Cardiac muscle cell (in vitro differentiated cells and primary cell): Measurements from ENCODE around the gene ARHGEF17. TPM values are rescaled to one million over a fixed set of nuclear protein-coding genes. Genes with fewer than 3 reads are reported as not detected.

Source experiments
- DNase-seq, 2 donors: peaks; one replicate each; pipeline versions ENCODE4 v3.0.0 to v3.0.0-alpha.2; 2010 to 2017; ENCODE audit warnings: low read depth in 1 of 2, low spot score in 1 of 2
- H3K27ac ChIP-seq: fragments of 200-600 bp; sonication (generic); 2 replicates; pipeline ENCODE4 v1.5.1; 2016
- H3K27me3 ChIP-seq: fragments of 200-600 bp; sonication (generic); 2 replicates; pipeline ENCODE4 v1.6.0; 2016; ENCODE audit warnings: control low read depth
- H3K36me3 ChIP-seq: fragments of 200-600 bp; sonication (generic); 2 replicates; pipeline ENCODE4 v1.5.1; 2016; ENCODE audit warnings: control low read depth
- H3K4me1 ChIP-seq: fragments of 200-600 bp; sonication (generic); 2 replicates; pipeline ENCODE4 v1.8.1; 2017; ENCODE audit warnings: low read depth, mild to moderate bottlenecking, mixed run types
- H3K4me3 ChIP-seq: fragments of 200-600 bp; sonication (generic); 2 replicates; pipeline ENCODE4 v1.5.1; 2016; ENCODE audit warnings: mild to moderate bottlenecking
- H3K9me3 ChIP-seq: fragments of 200-600 bp; sonication (generic); 2 replicates; pipeline ENCODE4 v1.5.1; 2017; ENCODE audit warnings: low read depth, mild to moderate bottlenecking, control low read depth
- polyA plus RNA-seq: library from polyadenylated mRNA; unstranded; fragments of >200 nt; fragmentation: Nextera tagmentation; extraction: Ambion mirVana; gene quantifications from 2 replicates; pipeline ENCODE4 v1.2.1, GENCODE V29; 2016
- total RNA-seq: library from RNA; depleted of rRNA; stranded (reverse); fragments of >200 nt; gene quantifications from 2 replicates; pipeline ENCODE4 v1.2.3, GENCODE V29; 2016
- TF ChIP-seq, protein P1 (sequence below): IDR thresholded peaks from 2 replicates; pipeline ENCODE4 v1.5.1; 2012; ENCODE audit warnings: low read depth, mild to moderate bottlenecking, low read length

ARHGEF17 gene
- total and polyA plus RNA-seq, 2 experiments from 2014 or later, result 26.5 to 60.3 TPM

- Histone ChIP-seq H3K27ac (no peak overlapping the region), H3K36me3 (peaks cover 6% of the 10 kb centered on the region), H3K4me1 (no peaks in the 10 kb centered on the region), H3K4me3 (no peak overlapping the region), H3K27me3 (no peaks in the 10 kb centered on the region), H3K9me3 (no peaks in the 10 kb centered on the region)
- TF ChIP-seq, protein P1, sequence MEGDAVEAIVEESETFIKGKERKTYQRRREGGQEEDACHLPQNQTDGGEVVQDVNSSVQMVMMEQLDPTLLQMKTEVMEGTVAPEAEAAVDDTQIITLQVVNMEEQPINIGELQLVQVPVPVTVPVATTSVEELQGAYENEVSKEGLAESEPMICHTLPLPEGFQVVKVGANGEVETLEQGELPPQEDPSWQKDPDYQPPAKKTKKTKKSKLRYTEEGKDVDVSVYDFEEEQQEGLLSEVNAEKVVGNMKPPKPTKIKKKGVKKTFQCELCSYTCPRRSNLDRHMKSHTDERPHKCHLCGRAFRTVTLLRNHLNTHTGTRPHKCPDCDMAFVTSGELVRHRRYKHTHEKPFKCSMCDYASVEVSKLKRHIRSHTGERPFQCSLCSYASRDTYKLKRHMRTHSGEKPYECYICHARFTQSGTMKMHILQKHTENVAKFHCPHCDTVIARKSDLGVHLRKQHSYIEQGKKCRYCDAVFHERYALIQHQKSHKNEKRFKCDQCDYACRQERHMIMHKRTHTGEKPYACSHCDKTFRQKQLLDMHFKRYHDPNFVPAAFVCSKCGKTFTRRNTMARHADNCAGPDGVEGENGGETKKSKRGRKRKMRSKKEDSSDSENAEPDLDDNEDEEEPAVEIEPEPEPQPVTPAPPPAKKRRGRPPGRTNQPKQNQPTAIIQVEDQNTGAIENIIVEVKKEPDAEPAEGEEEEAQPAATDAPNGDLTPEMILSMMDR, result no peak
- DNase-seq, result no peak
Measured at GRCh38 chr11:73349633-73350032, 41.6 kb downstream of the ARHGEF17 start.

DNA sequence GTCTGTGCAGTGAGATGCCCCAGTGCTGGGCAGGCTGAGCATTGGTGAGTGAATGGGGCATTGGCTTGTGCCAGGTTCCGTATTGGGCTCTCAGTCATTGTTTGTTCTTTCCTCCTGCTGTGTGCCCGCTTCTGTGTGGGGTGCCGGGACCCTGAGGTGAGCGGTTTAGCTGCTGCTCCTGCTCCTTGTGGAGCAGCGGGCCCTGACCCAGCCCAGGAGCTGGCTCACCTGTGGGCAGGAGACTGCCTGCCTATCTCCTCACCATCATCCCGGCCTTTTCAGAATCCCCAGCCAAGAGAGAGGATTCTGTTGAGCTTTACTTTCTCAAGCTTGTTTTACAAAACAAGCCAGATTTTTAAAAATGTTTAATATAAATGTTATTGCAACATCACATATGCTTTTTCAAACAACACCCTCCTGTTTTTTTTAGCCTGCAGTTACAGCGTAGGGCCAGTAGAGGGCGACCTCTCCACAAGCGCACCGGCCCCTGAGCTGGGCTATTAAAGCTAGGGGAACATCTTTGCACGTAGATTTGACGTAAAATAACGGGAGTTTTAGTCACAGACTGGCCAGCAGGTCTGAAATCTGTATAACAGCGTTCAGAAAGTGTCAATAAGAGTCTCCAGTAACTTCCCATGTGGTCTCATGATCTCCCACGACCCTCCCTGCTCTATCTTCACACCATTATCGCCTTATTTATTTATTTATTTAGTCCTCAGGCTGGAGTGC, 43.0 kb downstream of the ARHGEF17 start:
- DNase-seq, result peak; percentile 70 to 86
- no peaks in the 10 kb centered on the region for H3K4me1 ChIP-seq
- H3K9me3 ChIP-seq, result no peaks in the 10 kb centered on the region
- no peaks in the 10 kb centered on the region for H3K27me3 ChIP-seq
- H3K4me3 ChIP-seq, result no peak overlapping the region
- no peak overlapping the region for H3K27ac ChIP-seq
- peaks cover 6% of the 10 kb centered on the region for H3K36me3 ChIP-seq
- TF ChIP-seq, protein P1, result peak; percentile 98

- Histone ChIP-seq H3K9me3 (no peaks in the 10 kb centered on the region), H3K36me3 (peaks cover 9% of the 10 kb centered on the region), H3K4me3 (no peak overlapping the region), H3K4me1 (no peaks in the 10 kb centered on the region), H3K27me3 (no peaks in the 10 kb centered on the region), H3K27ac (no peak overlapping the region)
- no peak for DNase-seq
- TF ChIP-seq, protein P1, result no peak
Measured at GRCh38 chr11:73353422-73353821, 45.3 kb downstream of the ARHGEF17 start.

GRCh38 chr11:73355109-73355508, 47.0 kb downstream of the ARHGEF17 start:
- H3K36me3 ChIP-seq, result peaks cover 18% of the 10 kb centered on the region
- H3K4me1 ChIP-seq, result no peaks in the 10 kb centered on the region
- H3K4me3 ChIP-seq, result no peak overlapping the region
- H3K9me3 ChIP-seq, result no peaks in the 10 kb centered on the region
- TF ChIP-seq, protein P1, result no peak
- H3K27me3 ChIP-seq, result no peaks in the 10 kb centered on the region
- H3K27ac ChIP-seq, result no peak overlapping the region
- DNase-seq, result no peak

DNA sequence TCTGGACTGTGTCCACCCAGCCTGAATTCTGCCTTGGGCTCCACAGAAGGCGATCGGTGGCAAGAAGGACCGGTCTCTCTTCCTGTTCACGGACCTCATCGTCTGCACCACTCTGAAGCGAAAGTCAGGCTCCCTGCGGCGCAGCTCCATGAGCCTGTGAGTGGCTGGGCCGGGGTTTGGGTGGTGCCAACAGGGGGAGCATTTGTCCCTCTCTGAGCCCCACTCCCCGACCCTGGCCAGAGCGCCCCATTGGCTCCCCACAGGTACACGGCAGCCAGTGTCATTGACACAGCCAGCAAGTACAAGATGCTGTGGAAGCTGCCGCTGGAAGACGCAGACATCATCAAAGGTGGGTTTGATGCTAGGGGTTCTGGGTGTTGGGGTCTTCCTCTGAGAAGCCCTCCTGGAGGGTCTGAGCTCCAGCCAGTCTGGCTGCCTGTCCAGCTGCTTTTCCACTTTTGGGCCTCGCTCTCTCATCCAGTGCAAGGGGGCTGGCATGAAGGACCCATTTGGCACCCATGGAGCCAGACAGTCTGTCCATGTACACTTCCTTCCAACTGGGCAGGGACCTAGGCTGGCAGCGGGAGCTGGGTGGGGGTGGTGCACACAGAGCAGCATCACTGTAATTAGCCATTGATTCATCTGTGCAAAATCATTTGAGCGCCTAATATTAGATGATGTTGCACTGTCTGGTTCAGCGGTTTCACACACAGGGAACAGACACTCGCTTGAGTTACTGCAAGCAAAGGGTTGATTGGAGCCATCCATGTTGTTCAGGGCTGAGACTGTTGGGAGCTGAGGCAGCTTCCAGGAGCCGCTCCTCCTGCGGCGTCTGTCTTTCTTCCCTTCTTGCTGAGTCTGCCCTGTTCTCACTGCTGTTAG, 49.1 kb downstream of the ARHGEF17 start:
- Histone ChIP-seq H3K27ac (no peak overlapping the region), H3K4me1 (no peaks in the 10 kb centered on the region), H3K27me3 (no peaks in the 10 kb centered on the region), H3K36me3 (peaks cover 30% of the 10 kb centered on the region), H3K4me3 (no peak overlapping the region), H3K9me3 (no peaks in the 10 kb centered on the region)
- TF ChIP-seq, protein P1, result no peak
- no peak for DNase-seq
